ENCODE results near the gene SLC7A6OS.

The SLC7A6OS gene

GRCh38 chr16:68249371-68249770 lies 61.4 kb downstream of the SLC7A6OS start:
- no peak for DNase-seq

Measured in NCI-H146 (cell line).